Neural cell (in vitro differentiated cells): ENCODE data around the gene HK1. TPM values are rescaled to one million over a fixed set of nuclear protein-coding genes. Genes with fewer than 3 reads are reported as not detected.

Experiments used
- H2AFZ ChIP-seq: fragments of 200-600, 300-800 bp; sonication (generic), shearing (Covaris generic); 2 replicates; pipeline ENCODE4 v1.6.0; 2014; ENCODE audit warnings: low read depth, mild to moderate bottlenecking, antibody characterized with exemption, low read length, moderate library complexity
- H3F3A ChIP-seq: fragments of 200-600 bp; shearing (Covaris generic); 2 replicates; pipeline ENCODE4 v1.6.1; 2016; ENCODE audit warnings: mild to moderate bottlenecking, moderate library complexity, mixed read lengths, antibody characterized with exemption, low read length; ENCODE audit not compliant: insufficient read depth, poor library complexity, severe bottlenecking
- H3K27ac ChIP-seq: fragments of 200-600, 300-800 bp; sonication (generic), shearing (Covaris generic); 2 replicates; pipeline ENCODE4 v1.5.1; 2014; ENCODE audit warnings: mild to moderate bottlenecking, low read length, moderate library complexity
- H3K27me3 ChIP-seq: fragments of 300-800, 200-600 bp; sonication (generic), shearing (Covaris generic); 2 replicates; pipeline ENCODE4 v1.6.0; 2014; ENCODE audit warnings: mild to moderate bottlenecking, low read depth, low read length, moderate library complexity; ENCODE audit not compliant: insufficient read depth
- H3K36me3 ChIP-seq: fragments of 300-800, 200-600 bp; sonication (generic), shearing (Covaris generic); 2 replicates; pipeline ENCODE4 v1.5.1; 2014; ENCODE audit warnings: mild to moderate bottlenecking, antibody characterized with exemption, low read length, moderate library complexity; ENCODE audit not compliant: insufficient read depth
- H3K4me2 ChIP-seq: fragments of 300-800, 200-600 bp; sonication (generic), shearing (Covaris generic); 2 replicates; pipeline ENCODE4 v1.6.0; 2014; ENCODE audit warnings: mild to moderate bottlenecking, low read length
- H3K4me3 ChIP-seq: fragments of 300-800, 200-600 bp; sonication (generic), shearing (Covaris generic); 2 replicates; pipeline ENCODE4 v1.5.1; 2014; ENCODE audit warnings: mild to moderate bottlenecking, low read length, moderate library complexity
- H3K79me2 ChIP-seq: fragments of 200-600 bp; shearing (Covaris generic); replicated peaks from 2 replicates; pipeline ENCODE4 v1.6.0; 2014; ENCODE audit warnings: mild to moderate bottlenecking, low read length, moderate library complexity; ENCODE audit not compliant: insufficient read depth
- H3K9ac ChIP-seq: fragments of 300-800, 200-600 bp; sonication (generic), shearing (Covaris generic); 2 replicates; pipeline ENCODE4 v1.6.1; 2016; ENCODE audit warnings: mild to moderate bottlenecking, low read length, mixed read lengths
- H3K9me2 ChIP-seq: fragments of 200-600 bp; shearing (Covaris generic); 2 replicates; pipeline ENCODE4 v1.6.1; 2016; ENCODE audit warnings: mild to moderate bottlenecking, low read length, mixed read lengths; ENCODE audit not compliant: insufficient read depth
- H3K9me3 ChIP-seq: fragments of 200-600, 300-800 bp; sonication (generic), shearing (Covaris generic); 2 replicates; pipeline ENCODE4 v1.6.1; 2016; ENCODE audit warnings: mild to moderate bottlenecking, mixed run types, low read length, moderate library complexity, mixed read lengths
- H4K20me1 ChIP-seq: fragments of 200-600 bp; shearing (Covaris generic); 2 replicates; pipeline ENCODE4 v1.6.1; 2016; ENCODE audit warnings: mild to moderate bottlenecking, mixed run types; ENCODE audit not compliant: insufficient read depth
- CTCF ChIP-seq: fragments of 450-650 bp; IDR thresholded peaks from 2 replicates; pipeline ENCODE4 v1.5.1; 2014; ENCODE audit warnings: antibody characterized with exemption, mild to moderate bottlenecking, moderate library complexity; ENCODE audit not compliant: poor library complexity, severe bottlenecking
- EP300 ChIP-seq: fragments of 450-650 bp; conservative IDR thresholded peaks from 2 replicates; pipeline ENCODE4 v1.6.1; 2014; ENCODE audit warnings: antibody characterized with exemption, mild to moderate bottlenecking, moderate library complexity; ENCODE audit not compliant: poor library complexity, severe bottlenecking
- EZH2 ChIP-seq: fragments of 200-600, 300-800 bp; shearing (Covaris generic), sonication (generic); IDR thresholded peaks from 2 replicates; pipeline ENCODE4 v1.6.1; 2014; ENCODE audit warnings: antibody characterized with exemption, low read length, borderline replicate concordance, mild to moderate bottlenecking; ENCODE audit not compliant: insufficient read depth, poor library complexity, severe bottlenecking
- MXI1 ChIP-seq: fragments of 450-650 bp; conservative IDR thresholded peaks from 2 replicates; pipeline ENCODE4 v1.6.1; 2014; ENCODE audit warnings: antibody characterized with exemption, mild to moderate bottlenecking; ENCODE audit not compliant: poor library complexity, severe bottlenecking
- POLR2AphosphoS5 ChIP-seq: IDR thresholded peaks from 2 replicates; pipeline ENCODE4 v1.6.1; 2012
- RAD21 ChIP-seq: fragments of 450-650 bp; conservative IDR thresholded peaks from 2 replicates; pipeline ENCODE4 v1.6.1; 2014; ENCODE audit warnings: antibody characterized with exemption, mild to moderate bottlenecking, moderate library complexity
- REST ChIP-seq: IDR thresholded peaks from 2 replicates; pipeline ENCODE4 v1.6.1; 2012; ENCODE audit warnings: borderline replicate concordance
- SMC3 ChIP-seq: fragments of 450-650 bp; conservative IDR thresholded peaks from 2 replicates; pipeline ENCODE4 v1.6.1; 2014; ENCODE audit warnings: antibody characterized with exemption, mild to moderate bottlenecking, moderate library complexity; ENCODE audit not compliant: poor library complexity
- TAF1 ChIP-seq: IDR thresholded peaks from 2 replicates; pipeline ENCODE4 v1.6.1; 2012; ENCODE audit warnings: low read depth
- polyA plus RNA-seq: library from polyadenylated mRNA; depleted of rRNA; stranded (reverse); fragments of >200 nt; gene quantifications from 2 replicates; pipeline ENCODE4 v1.2.3, GENCODE V29; 2014

Gene HK1
- polyA plus RNA-seq, 1 donor from 2014 or later, result 60.5 TPM

- H3K9me3 ChIP-seq, result no peaks in the 10 kb centered on the region
- H3K36me3 ChIP-seq, result peaks cover 11% of the 10 kb centered on the region
- no peak overlapping the region for H3K4me3 ChIP-seq
- no peaks in the 10 kb centered on the region for H3F3A ChIP-seq
- TF ChIP-seq CTCF (no peak), SMC3 (no peak), EP300 (no peak), EZH2 (no peak)
- H2AFZ ChIP-seq, result no peak overlapping the region
- H3K4me2 ChIP-seq, result no peak overlapping the region
- no peaks in the 10 kb centered on the region for H3K27me3 ChIP-seq
- no peaks in the 10 kb centered on the region for H3K79me2 ChIP-seq
- no peaks in the 10 kb centered on the region for H3K9me2 ChIP-seq
- no peak overlapping the region for H3K9ac ChIP-seq
- H4K20me1 ChIP-seq, result no peaks in the 10 kb centered on the region
- no peak overlapping the region for H3K27ac ChIP-seq
Measured at GRCh38 chr10:69388488-69388887, 110.2 kb downstream of the HK1 start.

GRCh38 chr10:69389827-69390490 lies 111.7 kb downstream of the HK1 start:
- no peaks in the 10 kb centered on the region for H4K20me1 ChIP-seq
- H3K27me3 ChIP-seq, result no peaks in the 10 kb centered on the region
- no peak overlapping the region for H3K4me3 ChIP-seq
- no peak overlapping the region for H3K4me2 ChIP-seq
- H3K9me3 ChIP-seq, result no peaks in the 10 kb centered on the region
- H3F3A ChIP-seq, result no peaks in the 10 kb centered on the region
- TF ChIP-seq RAD21 (no peak), SMC3 (no peak), REST (no peak), EP300 (no peak), MXI1 (no peak), POLR2AphosphoS5 (no peak), EZH2 (no peak), TAF1 (no peak), CTCF (no peak)
- no peak overlapping the region for H3K27ac ChIP-seq
- H3K36me3 ChIP-seq, result peaks cover 19% of the 10 kb centered on the region
- H2AFZ ChIP-seq, result no peak overlapping the region
- no peaks in the 10 kb centered on the region for H3K79me2 ChIP-seq
- H3K9ac ChIP-seq, result no peak overlapping the region
- no peaks in the 10 kb centered on the region for H3K9me2 ChIP-seq
